PC-9 (cell line): Measurements from ENCODE around the gene TMEM207. TPM values are rescaled to one million over a fixed set of nuclear protein-coding genes. Genes with fewer than 3 reads are reported as not detected.
A peak's percentile ranks its signal among the peaks of the same experiment; 100 is the strongest.

Experiments used
- BruUV-seq: library from RNA; stranded (reverse); fragments of 400-500 nt; replicated peaks from 2 replicates; lab custom pipeline; 2021; lab: Mats Ljungman, UMichigan
- CTCF ChIA-PET: fragments of 300-600 bp; sonication (Branson Sonifier 250); formaldehyde crosslinking; loops from one replicate; lab custom pipeline; 2022; ENCODE audit warnings: antibody characterized with exemption; lab: Charles Lee
- POLR2A ChIA-PET: fragments of 300-600 bp; sonication (Branson Sonifier 250); formaldehyde crosslinking; loops from one replicate; lab custom pipeline; 2022; ENCODE audit warnings: antibody characterized with exemption; ENCODE audit not compliant: unreplicated experiment; lab: Charles Lee
- DNase-seq, 2 experiments: peaks; one replicate each; pipeline versions ENCODE4 v3.0.0 to v3.0.0-alpha.2; 2015 to 2022; ENCODE audit warnings: mixed read lengths in 1 of 2
- H2AFZ ChIP-seq: fragments of 200-600 bp; sonication (generic); 2 replicates; pipeline ENCODE4 v1.8.1; 2017; ENCODE audit warnings: antibody characterized with exemption
- H3F3A ChIP-seq: fragments of 200-600 bp; sonication (generic); 2 replicates; pipeline ENCODE4 v1.8.1; 2017; ENCODE audit warnings: antibody characterized with exemption, mild to moderate bottlenecking, low read depth; ENCODE audit not compliant: insufficient read depth
- H3K27ac ChIP-seq: fragments of 200-600 bp; sonication (generic); 2 replicates; pipeline ENCODE4 v1.6.1; 2016; ENCODE audit warnings: mixed run types
- H3K27me3 ChIP-seq: fragments of 200-600 bp; sonication (generic); 2 replicates; pipeline ENCODE4 v1.6.1; 2016; ENCODE audit warnings: low read depth, mixed run types; ENCODE audit not compliant: insufficient read depth
- H3K36me3 ChIP-seq: fragments of 200-600 bp; sonication (generic); 2 replicates; pipeline ENCODE4 v1.6.1; 2016; ENCODE audit warnings: low read depth, mixed run types
- H3K4me1 ChIP-seq: fragments of 200-600 bp; sonication (generic); replicated peaks from 2 replicates; pipeline ENCODE4 v1.6.1; 2016; ENCODE audit warnings: mixed run types; ENCODE audit not compliant: insufficient read depth
- H3K4me2 ChIP-seq: fragments of 200-600 bp; sonication (generic); 2 replicates; pipeline ENCODE4 v1.6.1; 2017; ENCODE audit warnings: mixed run types
- H3K4me3 ChIP-seq: fragments of 200-600 bp; sonication (generic); 2 replicates; pipeline ENCODE4 v1.6.1; 2016; ENCODE audit warnings: mixed run types
- H3K79me2 ChIP-seq: fragments of 200-600 bp; sonication (generic); 2 replicates; pipeline ENCODE4 v1.6.1; 2017; ENCODE audit warnings: low read depth, mixed run types
- H3K9me2 ChIP-seq: fragments of 200-600 bp; sonication (generic); 2 replicates; pipeline ENCODE4 v1.8.1; 2017; ENCODE audit warnings: mild to moderate bottlenecking; ENCODE audit not compliant: insufficient read depth
- H3K9me3 ChIP-seq: fragments of 200-600 bp; sonication (generic); 2 replicates; pipeline ENCODE4 v1.8.1; 2016; ENCODE audit warnings: low read depth; ENCODE audit not compliant: insufficient read depth
- H4K20me1 ChIP-seq: fragments of 200-600 bp; sonication (generic); 2 replicates; pipeline ENCODE4 v1.8.1; 2017; ENCODE audit not compliant: insufficient read depth
- CTCF ChIP-seq: fragments of 200-600 bp; sonication (generic); conservative IDR thresholded peaks from 2 replicates; pipeline ENCODE4 v1.6.1; 2017; ENCODE audit warnings: mixed run types, antibody characterized with exemption, mild to moderate bottlenecking, moderate library complexity
- EZH2 ChIP-seq: fragments of 200-600 bp; sonication (generic); IDR thresholded peaks from 2 replicates; pipeline ENCODE4 v1.8.0; 2017; ENCODE audit warnings: antibody characterized with exemption, low read depth
- intact Hi-C: fragments of 100-400 bp; cut with micrococcal nuclease; formaldehyde crosslinking; loops from one replicate; pipeline ENCODE4 v1.10.0; 2022; ENCODE audit not compliant: unreplicated experiment
- total RNA-seq: library from RNA; stranded (reverse); gene quantifications from 2 replicates; pipeline ENCODE4 v1.2.3, GENCODE V29; 2021

The TMEM207 gene
- total RNA-seq, 1 experiment from 2014 or later = not detected

- POLR2A ChIA-PET = interaction anchor here (0.6 kb wide), 1 partner anchor 37 kb away, joined by 5 read pairs; no protein-coding TSS in a partner anchor
- Histone ChIP-seq H3F3A (peaks cover 30% of the 10 kb centered on the region), H3K27ac (no peak overlapping the region), H3K36me3 (no peaks in the 10 kb centered on the region), H3K79me2 (no peaks in the 10 kb centered on the region), H3K4me3 (no peak overlapping the region), H2AFZ (peak overlapping the region; percentile 14; the same call in 1 of the 2 replicates), H3K9me3 (peaks cover 3% of the 10 kb centered on the region; the same call in 1 of the 2 replicates), H4K20me1 (no peaks in the 10 kb centered on the region), H3K4me1 (peaks cover 33% of the 10 kb centered on the region), H3K27me3 (no peaks in the 10 kb centered on the region), H3K9me2 (no peaks in the 10 kb centered on the region; the same call in 1 of the 2 replicates), H3K4me2 (no peak overlapping the region)
- TF ChIP-seq EZH2 = no peak
- TF ChIP-seq CTCF = no peak
- intact Hi-C loops = loop anchor here (10.0 kb wide), 1 partner anchor 374 kb away; no protein-coding TSS in a partner anchor
- CTCF ChIA-PET = no interaction called here
- BruUV-seq = no TSS peak
- no peak for DNase-seq
Measured at GRCh38 chr3:190388703-190389102, 61.0 kb downstream of the TMEM207 start.

DNA sequence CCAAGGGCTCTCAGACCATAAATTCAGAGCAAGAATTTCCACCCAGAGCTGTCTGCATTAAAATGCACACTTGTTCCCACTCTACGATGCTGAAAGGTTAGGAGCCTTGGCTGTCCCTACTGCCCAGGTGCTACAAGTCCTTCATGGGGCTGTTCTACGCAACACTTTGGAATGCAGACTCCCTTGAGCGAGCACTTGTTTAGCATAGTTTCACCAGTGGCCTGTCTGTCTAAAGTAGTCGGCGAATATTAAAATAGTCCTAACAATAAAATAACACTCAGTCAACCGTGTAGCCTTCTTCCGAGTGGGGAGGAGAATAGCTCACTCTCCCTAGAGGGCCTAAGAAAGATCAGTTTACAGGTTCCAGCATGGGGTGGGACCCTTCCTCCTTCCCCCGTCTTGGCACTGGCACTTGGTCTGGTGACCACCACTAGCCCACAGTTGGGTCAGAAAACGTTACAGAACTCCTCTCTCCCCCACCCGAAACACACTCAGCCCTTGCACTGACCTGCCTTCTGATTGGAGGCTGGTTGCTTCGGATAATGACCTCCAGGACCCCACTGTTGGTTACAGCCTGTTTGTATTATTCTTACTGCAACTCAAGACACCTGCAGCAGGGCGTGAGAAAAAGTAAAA, 62.0 kb downstream of the TMEM207 start, which contains the start of gene CLDN16:
CLDN16 (plus strand) TSS at position 586 of the 636 bp plus-strand sequence. CDS start 167 bp downstream, outside the sequence.
- Histone ChIP-seq H3K36me3 (no peaks in the 10 kb centered on the region), H3K4me3 (no peak within 1 kb of the TSS; the same call in 1 of the 2 replicates), H3K4me2 (peak within 1 kb of the TSS; percentile 79), H3K79me2 (no peaks in the 10 kb centered on the region), H3F3A (peaks cover 30% of the 10 kb centered on the region), H3K9me3 (peaks cover 3% of the 10 kb centered on the region; the same call in 1 of the 2 replicates), H3K27me3 (no peaks in the 10 kb centered on the region), H3K4me1 (peaks cover 36% of the 10 kb centered on the region), H3K9me2 (no peaks in the 10 kb centered on the region; the same call in 1 of the 2 replicates), H4K20me1 (no peaks in the 10 kb centered on the region), H2AFZ (peak within 1 kb of the TSS; percentile 15; the same call in 1 of the 2 replicates), H3K27ac (peak within 1 kb of the TSS; percentile 96)
- intact Hi-C loops = loop anchor here (2.0 to 10.0 kb wide), 2 partner anchors 127 to 373 kb away; partner anchors contain the start of gene IL1RAP
- TF ChIP-seq EZH2 = no peak
- no TSS peak for BruUV-seq
- POLR2A ChIA-PET = no interaction called here
- no peak for DNase-seq
- CTCF ChIA-PET = no interaction called here

DNA sequence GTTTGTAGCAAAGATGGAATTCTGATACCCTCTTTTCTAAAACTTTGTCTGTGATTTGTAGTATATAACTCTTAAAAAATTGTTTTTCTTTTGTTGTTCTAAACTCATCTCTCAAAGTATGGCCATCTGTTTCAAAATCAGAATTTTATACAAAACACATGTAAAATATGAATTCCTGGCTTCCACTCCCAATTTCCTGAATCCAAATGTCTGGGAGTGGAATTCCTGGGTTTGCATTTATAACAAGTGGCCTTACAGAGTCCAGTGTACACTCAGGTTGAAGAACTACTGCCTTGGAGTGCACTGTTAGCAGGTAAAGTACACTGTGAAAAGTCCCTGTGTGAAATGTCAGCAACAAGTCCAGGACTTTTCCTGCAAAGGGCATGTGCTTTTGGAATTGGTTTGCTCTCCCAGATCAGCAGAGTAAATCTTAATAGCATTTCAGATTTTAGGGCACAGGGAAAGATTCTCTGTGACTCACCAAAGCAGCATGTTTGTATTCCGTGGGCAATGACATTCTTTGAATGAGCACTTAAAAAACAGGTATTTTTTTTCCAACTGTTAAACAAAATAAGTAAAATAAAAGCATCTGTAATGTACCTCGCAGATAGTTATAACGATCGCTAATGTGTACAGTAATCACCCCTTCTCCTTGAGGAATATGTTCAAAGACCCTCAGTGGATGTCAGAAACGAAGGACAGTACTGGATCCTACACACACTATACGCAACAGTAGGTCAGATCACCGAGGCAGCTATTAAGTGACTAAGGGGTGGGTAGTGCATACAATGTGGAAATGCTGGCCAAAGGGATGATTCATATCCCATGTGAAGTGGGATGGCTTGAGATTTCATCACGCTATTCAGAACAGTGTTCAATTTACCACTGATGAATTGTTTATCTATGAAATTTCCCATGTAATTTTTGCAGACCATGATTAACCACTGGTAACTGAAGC, 63.7 kb downstream of the TMEM207 start:
- intact Hi-C loops = loop anchor here (1.0 to 10.0 kb wide), 3 partner anchors 17 to 371 kb away; partner anchors contain the start of gene IL1RAP
- no peaks in the 10 kb centered on the region for H4K20me1 ChIP-seq
- ChIA-PET POLR2A (interaction anchor here (0.6 to 0.7 kb wide), 2 partner anchors 184 to 1087 kb away, joined by 3 to 6 read pairs; no protein-coding TSS in a partner anchor), CTCF (interaction anchor here (0.7 to 1.3 kb wide), 7 partner anchors 38 to 1607 kb away, joined by 3 to 10 read pairs (median 5); partner anchors contain the start of gene CLDN1)
- H3K9me3 ChIP-seq = peaks cover 3% of the 10 kb centered on the region; the same call in 1 of the 2 replicates
- H2AFZ ChIP-seq = peak overlapping the region; percentile 61
- peak overlapping the region; percentile 79 for H3K4me2 ChIP-seq
- TF ChIP-seq CTCF = no peak
- TF ChIP-seq EZH2 = no peak
- peak overlapping the region; percentile 96 for H3K27ac ChIP-seq
- peaks cover 33% of the 10 kb centered on the region for H3F3A ChIP-seq
- H3K27me3 ChIP-seq = no peaks in the 10 kb centered on the region
- H3K4me1 ChIP-seq = peaks cover 52% of the 10 kb centered on the region
- H3K9me2 ChIP-seq = no peaks in the 10 kb centered on the region
- BruUV-seq = TSS peak; percentile 100
- H3K36me3 ChIP-seq = no peaks in the 10 kb centered on the region
- H3K4me3 ChIP-seq = peak overlapping the region; percentile 49
- no peaks in the 10 kb centered on the region for H3K79me2 ChIP-seq
- DNase-seq = peak; percentile 53 to 95
